Endometrium (tissue), 2 donors: ENCODE results near the gene IRX4.

Source experiments
- FAIRE-seq: peaks from 2 replicates; lab custom pipeline; 2012; peaks lifted over from hg19 to GRCh38; lab: Jason Lieb, UNC
- donor health status: control.
- donor health status: control.

Gene IRX4

DNA sequence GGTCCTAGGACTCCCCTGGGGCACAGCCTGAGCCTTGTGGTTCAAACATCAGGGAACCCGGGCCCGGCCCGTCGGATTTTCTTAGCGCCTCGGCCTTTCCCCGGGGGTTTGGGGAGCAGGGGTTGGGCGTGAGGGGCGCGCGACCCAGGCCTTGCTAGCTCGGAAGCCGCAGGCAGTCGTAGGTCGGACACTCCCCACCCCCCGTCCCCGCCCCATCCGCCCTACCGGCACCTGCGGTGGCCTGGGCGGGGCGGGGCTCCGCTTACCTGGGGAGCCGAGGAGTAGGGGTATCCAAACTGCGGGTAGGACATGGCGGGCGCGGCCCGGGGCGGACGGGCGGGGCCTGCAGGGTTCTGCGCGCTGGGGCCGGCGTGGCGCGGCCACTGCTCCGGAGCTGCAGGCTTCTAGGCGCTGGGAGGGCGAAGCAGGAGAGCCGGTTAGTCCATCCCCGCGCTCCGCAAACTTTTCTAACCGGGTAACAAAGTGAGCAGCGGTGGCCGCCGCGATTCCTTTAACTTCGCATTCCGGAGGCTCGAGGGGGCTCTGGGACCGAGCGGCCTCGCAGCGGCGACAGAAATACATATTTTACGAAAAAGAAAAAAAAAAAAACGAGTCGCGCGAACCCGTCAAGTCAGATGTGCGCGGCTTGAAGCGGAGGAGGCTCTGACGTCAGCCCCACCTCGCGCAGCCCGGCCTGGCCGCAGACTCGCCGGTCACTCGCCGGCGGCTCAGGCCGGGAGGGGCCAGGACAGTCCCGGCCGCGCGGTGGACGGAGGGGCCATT lies at the start of gene IRX4:
TSS of gene IRX4 (minus strand) at position 589 of the 783 bp plus-strand sequence. CDS start at position 311, 278 bp downstream.
- FAIRE-seq, result no peak

DNA sequence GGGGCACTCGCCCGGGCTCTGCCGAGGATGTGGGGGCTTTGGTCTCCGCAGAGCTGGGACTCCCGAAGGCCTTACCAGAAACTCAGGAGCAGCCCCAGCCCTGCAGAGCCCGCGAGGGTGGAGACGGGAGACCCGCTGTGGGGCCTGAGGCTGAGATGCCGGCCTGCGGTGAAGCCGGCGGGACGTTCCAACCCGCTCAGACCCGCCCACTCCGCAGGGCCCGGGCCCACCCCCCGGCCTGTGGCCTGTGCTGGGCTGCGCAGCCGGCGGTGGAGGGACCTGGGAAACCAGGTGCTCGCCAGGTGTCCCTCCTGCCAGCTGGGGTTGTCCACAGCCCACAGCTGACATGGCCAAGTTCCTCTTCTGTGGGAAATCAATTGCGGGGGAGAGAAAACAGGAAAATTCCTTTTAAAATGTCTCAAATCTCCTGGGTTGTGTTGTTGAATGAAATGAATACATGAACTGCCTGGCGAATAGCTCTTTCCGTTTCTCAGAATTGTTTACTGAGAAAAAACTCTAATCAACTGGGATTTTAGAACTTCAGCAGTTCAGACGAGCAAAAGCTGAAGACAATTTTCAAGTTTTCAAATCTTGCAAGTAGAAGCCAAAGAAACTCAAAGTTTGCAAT lies 49.0 kb upstream of the IRX4 start:
- FAIRE-seq, result no peak

DNA sequence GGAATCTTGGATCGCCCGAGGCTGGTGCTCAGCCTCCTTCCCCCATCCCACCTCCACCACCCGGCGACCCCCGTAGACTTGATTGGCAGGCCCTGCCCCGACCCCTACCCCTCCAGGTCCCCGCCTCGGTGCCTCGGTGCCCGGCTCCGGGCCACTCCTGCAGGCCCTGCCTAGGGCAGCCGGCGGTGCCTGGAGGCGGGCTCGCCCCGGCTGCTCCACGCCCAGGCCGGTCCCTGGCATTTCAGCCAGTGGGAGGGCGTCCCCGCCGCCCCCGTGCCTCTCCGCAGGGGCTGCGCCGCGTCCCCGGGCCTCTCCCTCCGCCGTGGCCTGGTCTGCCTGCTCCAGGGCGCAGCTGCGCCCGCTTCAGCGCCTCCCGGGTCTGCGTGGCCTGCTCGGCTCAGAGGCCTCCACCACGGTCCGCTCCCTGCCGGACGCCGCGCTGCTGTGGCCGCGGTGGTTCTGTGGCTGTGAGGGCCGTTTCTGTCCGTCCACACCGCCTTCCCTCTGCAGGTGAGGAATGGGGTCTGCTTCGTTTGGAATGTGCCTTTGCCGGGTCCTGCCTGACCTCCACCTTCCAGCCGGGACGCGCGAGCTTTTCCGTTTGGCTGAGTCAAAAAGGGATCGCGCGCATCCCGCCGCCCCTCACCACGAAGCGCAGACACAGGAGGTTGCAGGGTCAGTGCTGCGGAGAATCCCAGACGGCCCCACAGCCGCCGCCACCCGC lies 48.3 kb upstream of the IRX4 start:
- FAIRE-seq, result no peak

DNA sequence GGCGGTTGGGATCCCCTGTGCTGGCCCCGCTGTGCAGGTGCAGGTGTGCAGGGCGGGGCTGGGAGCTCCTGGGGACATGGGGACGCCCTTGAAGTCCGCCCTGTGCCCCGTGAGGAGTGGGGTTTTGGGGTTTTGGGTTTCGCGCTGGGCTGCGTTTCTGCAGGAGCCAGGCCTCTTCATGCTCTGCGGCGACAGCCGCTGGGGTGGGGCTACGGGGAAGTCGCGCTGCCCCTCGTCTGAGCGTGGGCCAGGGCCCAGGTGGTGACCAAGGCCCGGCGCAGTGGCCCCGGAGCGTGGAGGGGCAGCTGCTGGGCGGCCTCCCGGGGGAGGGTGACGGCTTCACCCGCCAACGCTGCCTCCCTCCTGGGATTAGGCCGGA lies 47.8 kb upstream of the IRX4 start:
- FAIRE-seq, result no peak

GRCh38 chr5:1929108-1929991 lies 46.6 kb upstream of the IRX4 start:
- no peak for FAIRE-seq

DNA sequence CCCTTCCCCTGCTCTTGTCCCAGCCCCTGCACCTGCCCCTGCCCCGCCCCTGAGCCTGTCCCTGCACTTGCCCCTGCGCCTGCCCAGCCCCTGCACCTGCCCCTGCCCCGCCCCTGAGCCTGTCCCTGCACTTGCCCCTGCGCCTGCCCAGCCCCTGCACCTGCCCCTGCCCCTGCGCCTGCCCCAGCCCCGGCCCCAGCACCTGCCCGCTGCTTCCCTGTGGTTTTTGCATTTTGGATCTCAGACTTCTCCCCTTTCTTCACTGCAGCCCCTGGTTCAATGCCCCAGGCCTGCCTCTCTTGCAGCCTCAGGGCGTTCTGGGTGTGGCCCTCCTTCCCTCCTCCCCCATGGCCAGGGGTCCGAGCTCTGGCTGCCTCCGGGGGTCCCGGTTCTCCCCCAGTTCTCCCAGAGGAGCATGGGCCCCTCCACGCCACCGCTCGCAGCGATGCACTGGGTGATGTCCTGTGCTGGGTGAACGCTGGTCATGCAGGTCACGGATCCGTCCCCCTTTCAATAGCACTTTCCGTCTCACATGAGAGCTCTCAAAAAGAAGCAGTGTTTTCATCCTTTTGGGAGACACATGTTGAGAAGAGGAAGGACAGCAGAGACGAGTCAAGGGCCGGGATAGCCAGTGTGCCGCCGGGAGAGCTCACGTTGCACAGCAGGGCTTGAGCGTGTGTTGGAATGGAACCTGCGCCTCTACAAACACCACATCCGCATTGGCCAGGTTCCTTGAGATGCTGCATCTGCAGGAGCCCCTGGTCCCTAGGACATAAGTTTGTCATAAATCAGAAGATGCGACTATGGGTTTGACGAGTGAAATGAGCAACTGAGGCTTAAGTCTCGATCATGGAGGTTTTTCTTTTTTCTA lies 44.0 kb upstream of the IRX4 start:
- FAIRE-seq, result no peak

- FAIRE-seq, result no peak
Measured at GRCh38 chr5:1926071-1926440, 43.3 kb upstream of the IRX4 start.

DNA sequence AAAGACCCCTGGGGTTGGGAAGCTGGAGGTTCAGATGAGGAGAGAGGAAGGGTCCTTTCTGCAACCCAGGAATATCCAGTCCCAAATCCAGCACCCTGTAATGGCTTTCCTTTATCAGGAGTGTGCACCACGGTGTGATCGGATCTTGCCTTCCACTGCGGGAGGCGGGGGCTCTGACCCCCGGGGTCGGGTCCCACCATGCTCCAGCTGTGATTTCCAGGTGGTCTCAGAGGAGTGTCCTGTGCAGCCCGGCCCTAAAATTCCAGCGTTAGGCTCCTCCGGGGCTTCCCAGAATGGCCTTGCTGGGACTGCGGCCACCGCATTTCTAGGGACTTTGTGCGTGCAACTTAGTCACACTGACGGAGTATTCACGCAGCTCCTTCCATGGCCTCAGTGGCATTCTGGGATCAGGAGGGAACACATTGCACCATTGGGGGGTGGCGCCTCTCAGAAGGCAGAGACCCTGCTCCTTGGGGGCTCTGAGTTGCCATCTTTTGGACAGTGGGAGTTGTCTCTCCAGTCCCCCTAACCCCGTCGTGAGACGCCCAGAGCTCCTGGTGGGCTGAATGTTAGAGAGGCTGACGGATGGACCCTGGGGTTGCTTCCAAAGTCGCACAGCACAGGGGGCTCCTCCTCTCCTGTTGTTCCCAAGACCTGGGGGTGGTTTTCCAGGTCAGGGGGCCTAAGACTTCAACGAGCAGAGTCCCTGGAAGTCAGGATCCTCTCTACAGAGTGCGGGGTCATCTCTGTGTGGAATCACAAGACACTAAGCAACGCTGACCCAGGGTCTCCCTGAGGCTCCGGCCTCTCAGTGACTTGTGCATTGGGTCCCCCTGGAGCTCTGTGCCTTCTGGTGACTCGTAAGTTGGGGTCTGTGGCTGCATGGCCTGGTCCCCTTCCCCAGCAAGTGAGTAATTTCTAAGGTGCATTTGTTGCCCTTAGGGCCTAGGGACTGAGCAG lies 42.7 kb upstream of the IRX4 start:
- no peak for FAIRE-seq

DNA sequence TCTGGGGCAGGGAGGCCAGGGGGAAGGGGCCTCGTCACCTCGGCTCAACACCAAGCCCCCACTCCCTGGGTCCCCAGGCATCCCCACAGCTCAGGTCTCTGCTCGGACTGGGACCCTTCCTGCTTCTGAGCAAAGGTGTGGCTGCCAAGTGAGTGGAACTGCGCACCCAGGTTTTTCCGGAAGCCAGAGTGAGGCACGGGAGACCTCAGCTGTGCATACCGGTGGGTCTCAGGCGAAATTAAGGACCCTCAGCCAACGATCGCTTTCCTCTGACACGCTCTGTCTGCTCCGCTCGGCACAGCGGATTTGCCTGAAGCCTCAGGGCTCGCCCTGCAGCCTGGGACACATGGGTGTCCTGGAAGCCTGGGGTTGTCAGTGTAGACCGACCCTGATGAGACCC lies 41.0 kb upstream of the IRX4 start:
- no peak for FAIRE-seq

- FAIRE-seq, result no peak
Measured at GRCh38 chr5:1923341-1923740, 40.6 kb upstream of the IRX4 start.

- FAIRE-seq, result no peak
Measured at GRCh38 chr5:1921711-1922110, 39.0 kb upstream of the IRX4 start.

- FAIRE-seq, result no peak
Measured at GRCh38 chr5:1919750-1920149, 37.0 kb upstream of the IRX4 start.

GRCh38 chr5:1919209-1919566 lies 36.5 kb upstream of the IRX4 start:
- FAIRE-seq, result no peak

DNA sequence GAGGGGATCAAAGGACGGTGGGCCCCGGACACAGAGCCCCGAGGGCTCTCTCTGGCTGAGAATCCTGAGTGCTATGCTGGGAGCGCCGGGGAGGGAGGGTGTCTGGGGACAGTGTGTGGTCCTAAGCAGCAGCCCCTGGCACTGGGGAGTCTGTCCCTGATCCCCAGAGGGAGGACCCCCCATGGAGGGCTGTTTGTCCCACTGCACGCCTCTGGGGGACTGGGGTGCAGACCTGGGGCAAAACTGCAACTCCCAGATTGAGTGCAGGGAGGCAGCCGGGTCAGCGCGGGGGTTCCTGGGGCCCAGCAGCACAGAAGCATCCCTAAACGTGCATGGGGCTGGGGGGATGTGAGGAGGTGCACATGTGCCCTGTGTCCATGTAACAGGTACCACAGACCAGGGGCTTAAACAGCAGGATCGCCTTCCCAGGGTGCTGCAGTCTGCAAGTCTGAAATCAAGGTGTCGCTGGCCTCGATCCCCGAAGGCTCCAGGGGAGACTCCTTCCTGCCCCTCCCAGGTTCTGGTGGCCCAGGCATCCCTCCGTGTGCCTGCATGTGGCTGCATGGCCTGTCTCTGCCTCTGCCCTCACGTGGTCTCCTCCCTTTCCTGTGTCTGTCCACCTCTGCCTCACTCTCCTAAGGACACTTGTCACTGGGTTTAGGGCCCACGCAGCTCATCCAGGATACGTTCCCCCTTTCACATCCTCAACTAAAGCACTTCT lies 35.9 kb upstream of the IRX4 start:
- no peak for FAIRE-seq

DNA sequence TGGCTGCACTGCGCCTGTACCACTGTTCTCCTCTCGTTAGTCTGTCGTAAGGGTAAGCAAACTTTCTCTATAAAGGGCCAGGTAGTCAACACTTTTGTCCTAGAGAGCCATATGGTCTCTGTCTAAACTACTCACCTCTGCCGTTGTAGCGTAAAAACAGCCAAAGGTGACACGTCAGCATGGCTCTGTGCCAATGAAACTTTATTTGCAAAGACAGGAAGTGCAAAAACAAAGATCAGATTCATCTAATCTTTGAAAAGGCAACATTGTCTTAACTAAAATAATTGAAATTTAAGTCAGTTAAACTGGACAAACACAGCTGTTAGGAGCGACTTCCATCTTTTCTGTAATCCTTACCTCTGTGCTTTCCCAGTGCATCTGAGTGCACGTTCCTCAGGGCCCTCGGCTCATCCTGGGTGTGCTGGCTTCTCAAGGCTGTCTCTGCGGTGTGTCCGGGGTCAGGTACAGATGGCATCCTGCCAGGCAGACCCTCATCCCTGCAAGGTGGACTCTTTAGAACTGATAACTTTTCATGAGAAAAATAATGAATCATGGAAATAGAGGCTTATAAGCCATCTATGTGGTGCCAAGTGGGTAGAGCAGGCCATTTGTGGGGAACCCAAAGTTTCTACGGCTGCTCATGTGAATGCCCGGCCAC lies 35.2 kb upstream of the IRX4 start:
- FAIRE-seq, result no peak

DNA sequence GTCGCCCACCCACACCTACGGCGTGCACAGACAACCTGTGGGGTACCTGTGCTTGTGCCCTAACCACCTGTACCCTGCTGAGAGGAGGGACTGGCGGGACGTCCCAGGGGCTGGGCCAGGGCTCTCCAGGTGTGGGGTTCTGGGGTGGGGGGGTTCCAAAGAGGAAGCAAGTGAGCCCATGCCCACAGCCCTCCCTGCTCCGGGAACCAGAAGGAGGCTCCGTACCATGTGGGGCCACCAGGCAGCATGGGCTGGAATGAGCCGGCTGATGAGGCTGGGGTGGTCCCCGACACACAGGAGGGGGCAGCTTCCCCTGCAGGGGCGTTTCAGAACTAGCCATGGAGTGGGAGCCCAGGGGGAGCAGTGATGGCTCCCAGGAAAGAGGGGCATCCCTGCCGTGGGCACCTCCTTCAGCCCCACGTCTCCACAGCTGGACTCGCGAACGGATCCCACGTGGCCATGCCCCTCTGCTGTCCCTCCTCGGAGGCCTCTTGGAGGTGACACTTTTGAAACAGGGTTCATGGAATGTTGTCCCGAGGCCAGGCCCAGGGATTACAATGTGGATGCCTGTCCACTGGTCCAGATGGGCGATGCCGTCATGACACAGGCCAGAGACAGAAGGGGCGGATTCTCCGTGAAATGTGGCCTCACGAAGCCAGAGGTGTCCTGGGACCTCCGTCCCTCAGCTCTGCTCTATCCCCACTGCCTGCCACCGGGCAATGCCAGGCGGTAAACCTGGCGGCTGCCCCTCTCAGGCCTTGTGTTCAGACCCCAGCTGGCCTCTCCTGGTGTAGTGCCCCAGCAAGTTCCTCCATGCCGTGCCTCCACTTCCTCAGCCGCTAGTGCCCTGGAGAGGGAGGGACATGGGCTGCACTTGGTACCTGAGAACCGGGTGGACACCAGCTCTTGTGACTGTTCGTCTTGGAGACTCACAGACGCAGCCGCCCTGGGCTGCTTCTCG lies 33.6 kb upstream of the IRX4 start:
- no peak for FAIRE-seq

DNA sequence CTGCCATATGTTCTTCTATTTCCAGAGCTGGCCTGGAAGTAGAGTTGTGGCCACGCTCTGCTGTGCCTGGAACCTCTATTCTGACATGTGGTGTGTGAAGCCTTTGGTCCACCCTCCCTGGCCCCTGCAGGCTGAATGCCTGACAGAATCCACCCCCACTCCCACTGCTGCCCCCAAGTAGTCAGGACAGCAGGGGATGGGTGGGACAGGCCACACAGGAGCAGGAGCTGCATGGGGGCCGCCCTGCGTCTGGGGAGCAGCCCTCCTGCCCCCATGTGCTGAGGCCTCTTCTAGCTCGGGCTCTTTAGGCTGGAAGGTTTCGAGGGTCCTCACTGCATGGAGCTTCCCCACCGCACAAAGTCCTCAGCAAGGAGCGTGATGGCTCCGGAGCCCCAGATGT lies 32.6 kb upstream of the IRX4 start:
- FAIRE-seq, result no peak

DNA sequence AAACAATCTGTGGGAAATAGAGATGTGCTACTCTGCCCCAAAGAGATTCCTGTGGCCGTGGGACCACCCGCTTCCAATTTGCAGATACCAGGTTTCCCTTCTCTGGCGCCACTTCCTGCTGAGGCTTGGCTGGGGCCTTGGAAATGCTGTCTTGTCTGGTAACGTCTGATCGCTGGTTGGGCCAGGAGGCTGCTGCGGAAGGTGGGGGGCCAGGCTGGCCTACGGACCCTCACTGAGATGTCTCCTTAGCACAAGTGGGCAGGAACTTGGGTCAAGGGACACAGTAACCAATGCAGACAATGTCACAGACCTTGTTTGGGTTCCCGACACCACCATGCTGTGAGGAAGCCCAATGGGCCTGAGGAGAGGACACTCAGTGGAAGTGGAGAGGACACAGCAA lies 31.7 kb upstream of the IRX4 start:
- FAIRE-seq, result no peak
